ENCODE measurements around the gene PRPF8.

DNA sequence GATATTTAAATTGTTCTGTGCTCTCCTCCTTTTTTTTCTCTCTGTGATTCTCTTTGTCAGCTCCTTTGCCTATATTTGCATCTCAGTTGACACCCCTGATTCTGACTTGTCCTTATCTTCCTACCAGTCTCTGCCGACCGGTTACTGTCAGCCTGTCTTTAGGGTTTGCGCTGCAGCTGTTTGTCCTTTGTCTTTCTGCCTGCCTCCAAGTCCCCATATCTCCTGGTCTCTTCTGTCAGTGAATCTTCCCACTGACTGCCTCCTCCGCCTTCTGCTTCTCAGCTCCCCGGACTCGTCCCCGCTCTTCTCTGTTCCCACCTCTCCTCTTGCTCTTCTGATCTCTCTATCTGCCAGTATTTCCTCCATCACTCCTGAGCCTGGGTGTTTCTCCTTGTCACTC lies 20.3 kb upstream of the PRPF8 start:
- no peak for TF ChIP-seq GATA3 (IDR thresholded peaks at IDR 0.05; ENCODE audit: low read depth, low read length)
- TF ChIP-seq GATA2 (IDR thresholded peaks at IDR 0.05; ENCODE audit: low read depth, low read length) = no peak

Measured in SH-SY5Y (cell line).